GM18499 (cell line): ENCODE data around the gene ZNF638.

Experiments used
- ATAC-seq: cut with Tn5 transposase; IDR thresholded peaks from one replicate; pipeline ENCODE4 v1.9.1; 2021; ENCODE audit warnings: moderate number of reproducible peaks; ENCODE audit not compliant: insufficient read depth, unreplicated experiment

Gene ZNF638

GRCh38 chr2:71333619-71334018, 2.0 kb downstream of the ZNF638 start:
- no peak for ATAC-seq

- ATAC-seq = no peak
Observed at GRCh38 chr2:71336384-71336783, 4.8 kb downstream of the ZNF638 start.

- ATAC-seq = no peak
Observed at GRCh38 chr2:71336802-71337201, 5.2 kb downstream of the ZNF638 start.

- ATAC-seq = no peak
Observed at GRCh38 chr2:71337776-71338175, 6.2 kb downstream of the ZNF638 start.

- ATAC-seq = no peak
Observed at GRCh38 chr2:71339685-71340084, 8.1 kb downstream of the ZNF638 start.

- no peak for ATAC-seq
Observed at GRCh38 chr2:71340176-71340575, 8.6 kb downstream of the ZNF638 start.

GRCh38 chr2:71341645-71342044, 10.1 kb downstream of the ZNF638 start:
- no peak for ATAC-seq

- no peak for ATAC-seq
Observed at GRCh38 chr2:71346065-71346464, 14.5 kb downstream of the ZNF638 start.

- ATAC-seq = no peak
Observed at GRCh38 chr2:71347517-71347916, 15.9 kb downstream of the ZNF638 start.

GRCh38 chr2:71348302-71348701, 16.7 kb downstream of the ZNF638 start:
- ATAC-seq = no peak

- peak; percentile 58 for ATAC-seq
Observed at GRCh38 chr2:71353248-71353647, 21.7 kb downstream of the ZNF638 start.

- no peak for ATAC-seq
Observed at GRCh38 chr2:71358931-71359671, 27.5 kb downstream of the ZNF638 start.

GRCh38 chr2:71360434-71360975, 28.9 kb downstream of the ZNF638 start:
- ATAC-seq = no peak

- ATAC-seq = no peak
Observed at GRCh38 chr2:71361631-71362030, 30.0 kb downstream of the ZNF638 start.

- no peak for ATAC-seq
Observed at GRCh38 chr2:71362447-71362846, 30.9 kb downstream of the ZNF638 start.

- ATAC-seq = no peak
Observed at GRCh38 chr2:71370015-71370414, 38.4 kb downstream of the ZNF638 start.

- ATAC-seq = no peak
Observed at GRCh38 chr2:71372042-71372441, 40.5 kb downstream of the ZNF638 start.

- ATAC-seq = no peak
Observed at GRCh38 chr2:71379086-71379485, 47.5 kb downstream of the ZNF638 start.

GRCh38 chr2:71380665-71381064, 49.1 kb downstream of the ZNF638 start:
- no peak for ATAC-seq

- no peak for ATAC-seq
Observed at GRCh38 chr2:71385012-71385411, 53.4 kb downstream of the ZNF638 start.

GRCh38 chr2:71388214-71388613, 56.6 kb downstream of the ZNF638 start:
- no peak for ATAC-seq

- ATAC-seq = no peak
Observed at GRCh38 chr2:71389384-71390072, 57.9 kb downstream of the ZNF638 start.
